Measurements from ENCODE around the gene PRRX2. TPM values are rescaled to one million over a fixed set of nuclear protein-coding genes. Genes with fewer than 3 reads are reported as not detected.
"Not testable (repeated sequence)": the region's sequence is repeated elsewhere in the genome, so short reads cannot be mapped to it uniquely, and the experiment has no call there.

The PRRX2 gene
- total and polyA plus RNA-seq, 12 donors = 0.15 to 14.2 (median 4.0) TPM

DNA sequence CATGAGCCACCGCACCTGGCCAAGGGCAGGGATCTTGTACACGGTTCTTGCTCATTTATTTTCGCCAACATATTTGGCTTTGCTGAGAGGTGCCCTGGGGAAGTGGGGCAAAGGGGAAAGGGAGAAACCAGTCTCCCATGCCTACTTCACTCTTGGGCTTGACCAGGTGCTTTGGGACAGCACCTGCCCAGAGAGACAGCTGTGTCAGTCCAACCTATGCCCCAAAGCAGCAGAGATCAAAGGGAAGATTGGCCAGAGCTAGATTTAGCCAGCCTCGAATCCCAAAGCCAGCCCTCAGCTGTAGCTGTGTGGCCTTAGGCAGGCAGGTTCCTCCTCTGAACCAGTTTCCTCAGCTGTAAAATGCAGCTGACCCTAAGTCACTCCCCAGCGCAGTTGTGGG, 89.7 kb downstream of the PRRX2 start:
- Histone ChIP-seq H3K4me3 (no peak overlapping the region), H3K27me3 (no peaks in the 10 kb centered on the region), H3K36me3 (replicated peaks in 1 of 2) (no peaks in the 10 kb centered on the region), H3K9me3 (replicated peaks in 1 of 3) (no peaks in the 10 kb centered on the region), H3K27ac (no peak overlapping the region), H3K4me1 (replicated peaks in 1 of 2) (peaks cover 0 to 15% of the 10 kb centered on the region in 2 donors)
- 77 to 86% (median 82%) methylated on average over 5 of the region's 5 CpGs for WGBS, 4 donors
- no peak for DNase-seq
- intact Hi-C loops (cut with DNase I) = no loop called here
- no peak for TF ChIP-seq POLR2A (IDR thresholded peaks at IDR 0.05)
- TF ChIP-seq, protein P1, sequence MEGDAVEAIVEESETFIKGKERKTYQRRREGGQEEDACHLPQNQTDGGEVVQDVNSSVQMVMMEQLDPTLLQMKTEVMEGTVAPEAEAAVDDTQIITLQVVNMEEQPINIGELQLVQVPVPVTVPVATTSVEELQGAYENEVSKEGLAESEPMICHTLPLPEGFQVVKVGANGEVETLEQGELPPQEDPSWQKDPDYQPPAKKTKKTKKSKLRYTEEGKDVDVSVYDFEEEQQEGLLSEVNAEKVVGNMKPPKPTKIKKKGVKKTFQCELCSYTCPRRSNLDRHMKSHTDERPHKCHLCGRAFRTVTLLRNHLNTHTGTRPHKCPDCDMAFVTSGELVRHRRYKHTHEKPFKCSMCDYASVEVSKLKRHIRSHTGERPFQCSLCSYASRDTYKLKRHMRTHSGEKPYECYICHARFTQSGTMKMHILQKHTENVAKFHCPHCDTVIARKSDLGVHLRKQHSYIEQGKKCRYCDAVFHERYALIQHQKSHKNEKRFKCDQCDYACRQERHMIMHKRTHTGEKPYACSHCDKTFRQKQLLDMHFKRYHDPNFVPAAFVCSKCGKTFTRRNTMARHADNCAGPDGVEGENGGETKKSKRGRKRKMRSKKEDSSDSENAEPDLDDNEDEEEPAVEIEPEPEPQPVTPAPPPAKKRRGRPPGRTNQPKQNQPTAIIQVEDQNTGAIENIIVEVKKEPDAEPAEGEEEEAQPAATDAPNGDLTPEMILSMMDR (IDR thresholded peaks at IDR 0.05) = no peak

DNA sequence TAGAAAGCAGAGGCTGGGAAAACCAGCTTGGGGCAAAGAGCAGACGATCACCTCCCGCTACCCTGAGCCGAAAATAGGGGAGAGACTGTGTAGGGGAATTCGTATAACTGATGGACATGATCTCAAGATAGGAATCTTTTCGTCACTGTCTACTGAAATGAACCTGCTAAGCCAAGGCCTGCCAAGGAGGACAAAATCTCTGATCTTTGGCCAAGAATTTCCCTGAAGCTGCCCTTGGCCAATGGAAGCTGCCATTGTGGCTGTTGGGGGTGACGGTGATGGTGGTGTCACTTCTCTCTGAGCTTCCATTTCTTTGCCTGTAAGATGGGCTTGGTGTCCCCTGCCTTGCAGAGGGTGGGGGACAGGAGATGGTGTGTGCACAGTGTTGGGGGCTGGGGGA, 90.7 kb downstream of the PRRX2 start:
- intact Hi-C loops (cut with DNase I) = no loop called here
- DNase-seq = peak in 5 of 7 donors; percentile 39 to 65 (median 46)
- H3K4me3 ChIP-seq = no peak overlapping the region
- H3K4me1 ChIP-seq (replicated peaks in 1 of 2) = peaks cover 0 to 15% of the 10 kb centered on the region in 2 donors
- H3K27me3 ChIP-seq = no peaks in the 10 kb centered on the region
- H3K36me3 ChIP-seq (replicated peaks in 1 of 2) = no peaks in the 10 kb centered on the region
- peak overlapping the region in 1 of 5 donors; percentile 10 for H3K27ac ChIP-seq
- WGBS, 4 donors = 48 to 85% (median 54%) methylated on average over 5 to 6 of the region's 6 CpGs
- H3K9me3 ChIP-seq (replicated peaks in 1 of 3) = no peaks in the 10 kb centered on the region
- TF ChIP-seq POLR2A (IDR thresholded peaks at IDR 0.05) = no peak
- TF ChIP-seq, protein P1 (IDR thresholded peaks at IDR 0.05) = no peak

DNA sequence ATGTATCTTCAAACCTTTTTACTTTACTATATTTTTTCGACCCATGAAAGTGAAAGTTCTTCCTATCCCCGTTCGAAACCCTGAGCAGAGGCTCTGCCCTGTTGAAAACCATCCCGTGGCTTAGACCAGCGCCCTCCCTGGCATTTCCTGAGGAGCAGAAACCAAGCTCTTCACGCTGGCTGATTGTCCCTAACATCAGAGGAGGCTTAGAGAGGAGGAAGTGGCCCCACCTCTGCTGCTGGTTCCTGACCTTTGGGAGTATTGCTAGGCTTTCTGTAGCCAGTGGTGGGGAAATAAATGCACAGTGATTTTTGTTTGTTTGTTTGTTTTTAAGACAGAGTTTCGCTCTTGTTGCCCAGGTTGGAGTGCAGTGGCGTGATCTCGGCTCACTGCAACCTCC, 91.6 kb downstream of the PRRX2 start:
- Histone ChIP-seq H3K9me3 (replicated peaks in 1 of 3) (no peaks in the 10 kb centered on the region), H3K4me3 (no peak overlapping the region), H3K27ac (peak overlapping the region in 1 of 5 donors; percentile 10), H3K27me3 (no peaks in the 10 kb centered on the region), H3K36me3 (replicated peaks in 1 of 2) (no peaks in the 10 kb centered on the region), H3K4me1 (replicated peaks in 1 of 2) (peaks cover 0 to 12% of the 10 kb centered on the region in 2 donors)
- TF ChIP-seq, protein P1 (IDR thresholded peaks at IDR 0.05) = no peak
- TF ChIP-seq POLR2A (IDR thresholded peaks at IDR 0.05) = no peak
- intact Hi-C loops (cut with DNase I) = no loop called here
- 67 to 78% (median 75%) methylated on average over 9 of the region's 9 CpGs for WGBS, 4 donors
- peak in 1 of 7 donors; percentile 28 for DNase-seq

DNA sequence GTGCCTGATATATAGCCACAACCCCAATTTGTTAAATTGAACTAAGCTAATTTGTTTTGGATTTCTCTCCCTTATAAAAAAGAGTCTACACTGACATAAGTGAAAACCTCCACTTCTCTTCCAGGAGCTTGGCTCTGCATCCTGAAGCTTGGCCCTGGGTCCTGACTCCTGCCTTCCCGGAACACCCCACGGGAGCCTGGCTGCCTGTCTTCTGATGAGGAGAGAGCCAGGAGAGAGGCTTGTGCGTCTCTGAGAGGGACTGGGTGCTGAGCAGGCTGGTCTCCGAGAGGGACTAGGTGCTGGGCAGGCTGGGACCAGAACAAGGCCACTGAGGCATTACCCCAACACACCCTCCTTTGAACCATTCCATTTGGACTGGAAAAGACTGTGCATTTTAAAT, 93.9 kb downstream of the PRRX2 start:
- H3K4me3 ChIP-seq = no peak overlapping the region
- H3K9me3 ChIP-seq (replicated peaks in 1 of 3) = no peaks in the 10 kb centered on the region
- H3K27ac ChIP-seq = no peak overlapping the region
- intact Hi-C loops (cut with DNase I) = no loop called here
- no peak for TF ChIP-seq POLR2A (IDR thresholded peaks at IDR 0.05)
- 82 to 100% (median 91%) methylated on average over 2 to 4 of the region's 4 CpGs for WGBS, 4 donors
- DNase-seq = no peak
- no peaks in the 10 kb centered on the region for H3K27me3 ChIP-seq
- H3K36me3 ChIP-seq (replicated peaks in 1 of 2) = no peaks in the 10 kb centered on the region
- H3K4me1 ChIP-seq (replicated peaks in 1 of 2) = peaks cover 0 to 5% of the 10 kb centered on the region in 2 donors

DNA sequence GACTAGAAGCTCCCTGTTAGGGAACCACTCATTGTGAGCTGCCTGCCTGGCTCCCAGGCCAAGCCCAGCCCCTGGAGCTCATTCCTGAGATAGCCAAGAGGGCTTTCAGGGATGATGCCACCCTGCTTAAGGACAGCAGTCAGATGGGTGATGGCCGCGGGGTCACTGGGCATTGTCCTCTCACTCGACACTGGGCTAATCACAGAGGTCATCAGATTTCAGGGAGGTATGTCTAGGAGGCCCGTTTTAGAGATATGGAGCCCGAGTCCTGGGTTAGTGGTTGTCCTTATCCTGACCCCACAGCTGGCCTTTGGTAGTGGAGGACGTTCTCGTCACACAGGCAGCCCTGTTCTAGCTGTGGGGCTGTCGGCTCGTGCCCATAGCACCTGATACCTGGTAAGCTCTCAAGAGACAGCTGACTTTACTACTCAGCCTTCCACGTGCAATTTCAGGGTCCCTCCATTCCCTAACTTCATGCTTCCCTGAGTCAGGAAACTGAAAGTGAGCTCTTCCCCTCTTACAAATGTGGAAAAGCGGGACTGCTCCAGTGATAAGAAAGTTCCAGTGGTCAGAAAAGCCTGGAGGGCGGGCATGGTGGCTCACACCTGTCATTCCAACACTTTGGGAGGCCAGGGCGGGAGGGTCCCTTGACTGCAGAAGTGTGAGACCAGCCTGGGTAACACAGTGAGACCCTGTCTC, 94.5 kb downstream of the PRRX2 start:
- Histone ChIP-seq H3K27ac (no peak overlapping the region), H3K27me3 (no peaks in the 10 kb centered on the region), H3K9me3 (replicated peaks in 1 of 3) (no peaks in the 10 kb centered on the region), H3K4me1 (replicated peaks in 1 of 2) (peaks cover 0 to 5% of the 10 kb centered on the region in 2 donors), H3K36me3 (replicated peaks in 1 of 2) (no peaks in the 10 kb centered on the region), H3K4me3 (no peak overlapping the region)
- intact Hi-C loops (cut with DNase I) = no loop called here
- 75 to 86% (median 77%) methylated on average over 11 to 13 of the region's 13 CpGs for WGBS, 4 donors
- no peak for DNase-seq
- TF ChIP-seq, protein P1 (IDR thresholded peaks at IDR 0.05) = no peak
- no peak for TF ChIP-seq POLR2A (IDR thresholded peaks at IDR 0.05)

DNA sequence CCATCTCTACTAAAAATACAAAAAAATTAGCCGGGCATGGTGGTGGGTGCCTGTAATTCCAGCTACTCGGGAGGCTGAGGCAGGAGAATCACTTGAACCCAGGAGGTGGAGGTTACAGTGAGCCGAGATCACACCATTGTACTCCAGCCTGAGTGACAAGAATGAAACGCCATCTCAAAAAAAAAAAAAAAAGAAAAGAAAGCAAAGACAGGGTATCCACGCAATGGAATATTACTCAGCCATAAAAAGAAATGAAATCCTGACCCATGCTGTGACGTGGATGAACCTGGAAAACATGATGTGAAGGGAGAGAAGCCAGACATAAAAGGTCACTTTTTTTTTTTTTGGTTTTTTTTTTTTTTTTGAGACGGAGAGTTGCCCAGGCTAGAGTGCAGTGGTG, 95.3 kb downstream of the PRRX2 start:
- H3K9me3 ChIP-seq (replicated peaks in 1 of 3); H3K36me3 ChIP-seq (replicated peaks in 1 of 2); H3K4me3 ChIP-seq; H3K4me1 ChIP-seq (replicated peaks in 1 of 2); H3K27me3 ChIP-seq; DNase-seq; intact Hi-C loops (cut with DNase I): not testable (repeated sequence)
- peak overlapping the region in 1 of 5 donors; percentile 83 for H3K27ac ChIP-seq
- WGBS, 4 donors = 78 to 89% (median 86%) methylated on average over 7 of the region's 7 CpGs
